ENCODE results near the gene CCL11. TPM values are rescaled to one million over a fixed set of nuclear protein-coding genes. Genes with fewer than 3 reads are reported as not detected.

Gene CCL11
- total RNA-seq, 3 donors from 2014 or later (not counting 1 experiment from before 2014, with no cell fraction given) = not detected

DNA sequence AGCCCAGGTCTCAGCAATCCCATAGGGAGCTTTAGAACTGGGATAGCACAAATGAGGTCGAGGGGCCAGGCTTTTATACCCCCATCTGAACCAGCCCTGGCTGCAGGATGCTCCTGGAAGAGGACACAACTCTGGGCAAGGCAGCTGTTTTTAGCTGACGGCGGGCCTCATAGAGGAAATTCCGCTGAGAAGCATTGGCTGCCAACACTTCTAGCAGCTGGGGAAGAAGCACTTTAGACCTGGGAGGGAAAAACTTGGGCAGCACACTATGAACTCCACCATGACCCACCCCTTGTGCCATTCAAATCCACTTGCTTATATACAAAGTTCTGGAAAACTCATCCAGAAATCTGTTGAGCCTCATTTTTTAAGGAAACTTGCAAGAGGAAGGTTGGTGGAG, 5.0 kb downstream of the CCL11 start:
- Histone ChIP-seq H3K27me3 (ENCODE audit: control insufficient read depth, insufficient read depth, low read length) (no peaks in the 10 kb centered on the region), H3K4me1 (ENCODE audit: control insufficient read depth, insufficient read depth, low read length) (no peaks in the 10 kb centered on the region), H3K36me3 (ENCODE audit: control insufficient read depth, insufficient read depth, low read length) (no peaks in the 10 kb centered on the region), H3K4me3 (ENCODE audit: low read length) (no peak overlapping the region), H3K9me3 (ENCODE audit: control insufficient read depth, insufficient read depth, low read length) (no peaks in the 10 kb centered on the region), H3K27ac (ENCODE audit: low read length) (no peak overlapping the region)
- peaks cover 9 to 10% of the 10 kb centered on the region in 2 donors for H3K27me3 Mint-ChIP-seq (ENCODE audit: low read depth in 2 of 2)
- intact Hi-C loops (cut with micrococcal nuclease) = no loop called here
- H3K27ac Mint-ChIP-seq = no peak overlapping the region
- H3K36me3 Mint-ChIP-seq = no peaks in the 10 kb centered on the region
- no peak for ATAC-seq
- 73% methylated on average over 4 of the region's 4 CpGs for WGBS (ENCODE audit: insufficient coverage)
- H3K9me3 Mint-ChIP-seq = no peaks in the 10 kb centered on the region
- H3K4me3 Mint-ChIP-seq = no peak overlapping the region
- H3K4me1 Mint-ChIP-seq = no peaks in the 10 kb centered on the region
- DNase-seq = no peak
- no peak for TF ChIP-seq CTCF (IDR thresholded peaks at IDR 0.05)

DNA sequence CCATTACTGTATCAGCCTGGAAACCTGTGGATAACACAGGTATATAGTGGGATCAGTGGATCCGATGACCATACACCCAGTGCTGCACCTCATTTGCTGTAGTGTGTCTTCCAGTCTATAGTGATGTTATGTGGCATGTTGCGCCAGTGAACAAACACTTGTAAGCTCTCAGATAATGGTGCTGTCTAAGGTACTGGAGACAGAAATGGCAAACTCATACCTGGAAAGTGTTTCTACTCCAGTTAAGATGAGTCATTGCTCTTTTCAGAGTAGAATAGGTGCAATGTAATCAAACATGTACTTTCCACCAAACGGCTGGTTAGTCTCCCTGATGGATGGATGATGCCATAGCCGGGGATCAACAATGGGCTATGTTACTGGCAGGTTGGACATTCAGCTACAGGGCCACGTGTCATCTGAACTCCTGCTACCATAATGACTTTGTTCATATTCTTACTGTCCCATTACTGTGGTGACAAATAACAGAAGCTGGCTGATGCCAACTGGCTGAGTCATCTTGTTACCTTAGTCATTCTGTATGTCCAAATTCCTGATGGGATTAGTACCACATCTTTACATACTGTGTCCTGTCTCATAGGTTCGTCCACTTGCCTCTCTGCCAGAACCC, 6.3 kb downstream of the CCL11 start:
- 87% methylated on average over 6 of the region's 6 CpGs for WGBS (ENCODE audit: insufficient coverage)
- Histone ChIP-seq H3K36me3 (ENCODE audit: control insufficient read depth, insufficient read depth, low read length) (no peaks in the 10 kb centered on the region), H3K9me3 (ENCODE audit: control insufficient read depth, insufficient read depth, low read length) (no peaks in the 10 kb centered on the region), H3K27me3 (ENCODE audit: control insufficient read depth, insufficient read depth, low read length) (no peaks in the 10 kb centered on the region), H3K4me1 (ENCODE audit: control insufficient read depth, insufficient read depth, low read length) (no peaks in the 10 kb centered on the region), H3K27ac (ENCODE audit: low read length) (no peak overlapping the region), H3K4me3 (ENCODE audit: low read length) (no peak overlapping the region)
- Mint-ChIP-seq H3K4me1 (no peaks in the 10 kb centered on the region), H3K27ac (no peak overlapping the region), H3K9me3 (no peaks in the 10 kb centered on the region), H3K36me3 (no peaks in the 10 kb centered on the region), H3K27me3 (ENCODE audit: low read depth in 2 of 2) (peaks cover 8 to 10% of the 10 kb centered on the region in 2 donors), H3K4me3 (no peak overlapping the region)
- TF ChIP-seq CTCF (IDR thresholded peaks at IDR 0.05) = no peak
- intact Hi-C loops (cut with micrococcal nuclease) = no loop called here
- no peak for ATAC-seq
- no peak for DNase-seq

- no peak for ATAC-seq
- no peaks in the 10 kb centered on the region for H3K36me3 Mint-ChIP-seq
- no peaks in the 10 kb centered on the region for H3K36me3 ChIP-seq (ENCODE audit: control insufficient read depth, insufficient read depth, low read length)
- H3K4me1 ChIP-seq (ENCODE audit: control insufficient read depth, insufficient read depth, low read length) = no peaks in the 10 kb centered on the region
- no peaks in the 10 kb centered on the region for H3K9me3 ChIP-seq (ENCODE audit: control insufficient read depth, insufficient read depth, low read length)
- TF ChIP-seq CTCF (IDR thresholded peaks at IDR 0.05) = no peak
- H3K9me3 Mint-ChIP-seq = no peaks in the 10 kb centered on the region
- no peaks in the 10 kb centered on the region for H3K4me1 Mint-ChIP-seq
- no peak overlapping the region for H3K27ac ChIP-seq (ENCODE audit: low read length)
- H3K27me3 ChIP-seq (ENCODE audit: control insufficient read depth, insufficient read depth, low read length) = no peaks in the 10 kb centered on the region
- H3K4me3 Mint-ChIP-seq = no peak overlapping the region
- no peak for DNase-seq
- H3K27ac Mint-ChIP-seq = no peak overlapping the region
- H3K4me3 ChIP-seq (ENCODE audit: low read length) = no peak overlapping the region
- intact Hi-C loops (cut with micrococcal nuclease) = no loop called here
- H3K27me3 Mint-ChIP-seq (ENCODE audit: low read depth in 2 of 2) = peaks cover 10 to 29% of the 10 kb centered on the region in 2 donors
- WGBS (ENCODE audit: insufficient coverage) = 85% methylated on average over 2 of the region's 2 CpGs
Observed at GRCh38 chr17:34299027-34299426, 13.5 kb downstream of the CCL11 start.

- H3K9me3 Mint-ChIP-seq = no peaks in the 10 kb centered on the region
- intact Hi-C loops (cut with micrococcal nuclease) = no loop called here
- WGBS (ENCODE audit: insufficient coverage) = 96% methylated on average over 3 of the region's 3 CpGs
Observed at GRCh38 chr17:34299956-34300577, 14.5 kb downstream of the CCL11 start.

More at GRCh38 chr17:34299956-34300577, 14.5 kb downstream of the CCL11 start:
- Mint-ChIP-seq H3K27ac (no peak overlapping the region), H3K4me3 (no peak overlapping the region), H3K27me3 (ENCODE audit: low read depth in 2 of 2) (peaks cover 17 to 29% of the 10 kb centered on the region in 2 donors), H3K36me3 (no peaks in the 10 kb centered on the region), H3K4me1 (no peaks in the 10 kb centered on the region)
- no peaks in the 10 kb centered on the region for H3K9me3 ChIP-seq (ENCODE audit: control insufficient read depth, insufficient read depth, low read length)
- H3K4me1 ChIP-seq (ENCODE audit: control insufficient read depth, insufficient read depth, low read length) = no peaks in the 10 kb centered on the region
- H3K27me3 ChIP-seq (ENCODE audit: control insufficient read depth, insufficient read depth, low read length) = no peaks in the 10 kb centered on the region
- DNase-seq = no peak
- no peak for ATAC-seq
- no peak overlapping the region for H3K4me3 ChIP-seq (ENCODE audit: low read length)
- no peak for TF ChIP-seq CTCF (IDR thresholded peaks at IDR 0.05)
- no peaks in the 10 kb centered on the region for H3K36me3 ChIP-seq (ENCODE audit: control insufficient read depth, insufficient read depth, low read length)
- no peak overlapping the region for H3K27ac ChIP-seq (ENCODE audit: low read length)

Measured in natural killer cell (primary cell).